NB4 (cell line): Measurements from ENCODE around the gene SUMO3.

Experiments
- MAX ChIP-seq: IDR thresholded peaks from 2 replicates; pipeline ENCODE4 v1.6.1; 2011; ENCODE audit warnings: low read depth, low read length
- TF ChIP-seq, protein P1 (sequence below): IDR thresholded peaks from one replicate; pipeline ENCODE4 v1.5.1; 2012; ENCODE audit warnings: low read depth, low read length

- TF ChIP-seq, protein P1, sequence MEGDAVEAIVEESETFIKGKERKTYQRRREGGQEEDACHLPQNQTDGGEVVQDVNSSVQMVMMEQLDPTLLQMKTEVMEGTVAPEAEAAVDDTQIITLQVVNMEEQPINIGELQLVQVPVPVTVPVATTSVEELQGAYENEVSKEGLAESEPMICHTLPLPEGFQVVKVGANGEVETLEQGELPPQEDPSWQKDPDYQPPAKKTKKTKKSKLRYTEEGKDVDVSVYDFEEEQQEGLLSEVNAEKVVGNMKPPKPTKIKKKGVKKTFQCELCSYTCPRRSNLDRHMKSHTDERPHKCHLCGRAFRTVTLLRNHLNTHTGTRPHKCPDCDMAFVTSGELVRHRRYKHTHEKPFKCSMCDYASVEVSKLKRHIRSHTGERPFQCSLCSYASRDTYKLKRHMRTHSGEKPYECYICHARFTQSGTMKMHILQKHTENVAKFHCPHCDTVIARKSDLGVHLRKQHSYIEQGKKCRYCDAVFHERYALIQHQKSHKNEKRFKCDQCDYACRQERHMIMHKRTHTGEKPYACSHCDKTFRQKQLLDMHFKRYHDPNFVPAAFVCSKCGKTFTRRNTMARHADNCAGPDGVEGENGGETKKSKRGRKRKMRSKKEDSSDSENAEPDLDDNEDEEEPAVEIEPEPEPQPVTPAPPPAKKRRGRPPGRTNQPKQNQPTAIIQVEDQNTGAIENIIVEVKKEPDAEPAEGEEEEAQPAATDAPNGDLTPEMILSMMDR, result no peak
- TF ChIP-seq MAX, result no peak
Observed at GRCh38 chr21:44764319-44765230, 53.3 kb downstream of the SUMO3 start.
